ENCODE measurements around the gene EME2.

DNA sequence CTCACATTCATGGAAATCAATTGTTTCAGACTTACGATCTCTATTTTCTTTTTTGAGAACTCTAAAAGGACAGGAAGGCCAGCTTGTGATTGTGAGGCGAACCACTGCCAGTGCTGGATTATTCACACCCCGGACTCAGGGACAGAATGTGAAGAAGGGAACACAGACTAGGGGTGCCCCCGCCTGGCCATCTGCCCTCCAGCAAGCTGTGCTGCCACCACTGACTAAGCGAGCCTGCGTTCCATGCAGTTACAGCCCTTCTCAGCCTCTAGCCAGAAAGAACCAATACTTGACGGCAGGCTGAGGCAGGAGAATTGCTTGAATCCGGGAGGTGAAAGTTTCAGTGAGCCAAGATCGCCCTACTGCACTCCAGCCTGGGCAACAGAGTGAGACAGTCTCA, 51.2 kb downstream of the EME2 start:
- TF ChIP-seq, protein P1, sequence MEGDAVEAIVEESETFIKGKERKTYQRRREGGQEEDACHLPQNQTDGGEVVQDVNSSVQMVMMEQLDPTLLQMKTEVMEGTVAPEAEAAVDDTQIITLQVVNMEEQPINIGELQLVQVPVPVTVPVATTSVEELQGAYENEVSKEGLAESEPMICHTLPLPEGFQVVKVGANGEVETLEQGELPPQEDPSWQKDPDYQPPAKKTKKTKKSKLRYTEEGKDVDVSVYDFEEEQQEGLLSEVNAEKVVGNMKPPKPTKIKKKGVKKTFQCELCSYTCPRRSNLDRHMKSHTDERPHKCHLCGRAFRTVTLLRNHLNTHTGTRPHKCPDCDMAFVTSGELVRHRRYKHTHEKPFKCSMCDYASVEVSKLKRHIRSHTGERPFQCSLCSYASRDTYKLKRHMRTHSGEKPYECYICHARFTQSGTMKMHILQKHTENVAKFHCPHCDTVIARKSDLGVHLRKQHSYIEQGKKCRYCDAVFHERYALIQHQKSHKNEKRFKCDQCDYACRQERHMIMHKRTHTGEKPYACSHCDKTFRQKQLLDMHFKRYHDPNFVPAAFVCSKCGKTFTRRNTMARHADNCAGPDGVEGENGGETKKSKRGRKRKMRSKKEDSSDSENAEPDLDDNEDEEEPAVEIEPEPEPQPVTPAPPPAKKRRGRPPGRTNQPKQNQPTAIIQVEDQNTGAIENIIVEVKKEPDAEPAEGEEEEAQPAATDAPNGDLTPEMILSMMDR (IDR thresholded peaks at IDR 0.05) = no peak
- TF ChIP-seq POLR2A (IDR thresholded peaks at IDR 0.05) = no peak
- TF ChIP-seq EP300 (IDR thresholded peaks at IDR 0.05) = no peak
